ENCODE measurements around the gene SMAD7. TPM values are rescaled to one million over a fixed set of nuclear protein-coding genes. Genes with fewer than 3 reads are reported as not detected.

SMAD7 gene
- total RNA-seq, 1 experiment from 2014 or later, result 8.8 TPM

- peak; percentile 72 for DNase-seq (ENCODE audit: low read depth)
Observed at GRCh38 chr18:48959921-48960920, 9.5 kb upstream of the SMAD7 start.

- no peak for DNase-seq (ENCODE audit: low read depth)
Observed at GRCh38 chr18:48959551-48959920, 8.8 kb upstream of the SMAD7 start.

- no peak for DNase-seq (ENCODE audit: low read depth)
Observed at GRCh38 chr18:48958951-48959350, 8.2 kb upstream of the SMAD7 start.

- no peak for DNase-seq (ENCODE audit: low read depth)
Observed at GRCh38 chr18:48957616-48958015, 6.9 kb upstream of the SMAD7 start.

DNA sequence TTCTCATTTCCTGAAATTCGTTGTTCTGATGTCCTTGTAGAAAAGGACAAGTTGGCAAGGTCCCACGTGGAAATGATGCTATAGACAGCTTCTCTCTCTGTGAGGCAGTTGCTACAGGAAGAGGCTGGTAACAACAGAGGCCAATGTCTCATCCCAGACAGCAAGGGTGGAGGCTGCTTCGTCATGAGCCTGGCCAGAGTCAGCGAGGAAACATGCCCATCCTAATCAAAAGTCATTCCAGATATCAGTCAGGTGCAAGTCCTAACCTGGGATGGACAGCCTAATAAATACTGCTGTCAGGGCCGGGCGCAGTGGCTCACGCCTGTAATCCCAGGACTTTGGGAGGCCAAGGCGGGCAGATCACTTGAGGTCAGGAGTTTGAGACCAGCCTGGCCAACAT is 6.4 kb upstream of the SMAD7 start:
- no peak for DNase-seq (ENCODE audit: low read depth)

DNA sequence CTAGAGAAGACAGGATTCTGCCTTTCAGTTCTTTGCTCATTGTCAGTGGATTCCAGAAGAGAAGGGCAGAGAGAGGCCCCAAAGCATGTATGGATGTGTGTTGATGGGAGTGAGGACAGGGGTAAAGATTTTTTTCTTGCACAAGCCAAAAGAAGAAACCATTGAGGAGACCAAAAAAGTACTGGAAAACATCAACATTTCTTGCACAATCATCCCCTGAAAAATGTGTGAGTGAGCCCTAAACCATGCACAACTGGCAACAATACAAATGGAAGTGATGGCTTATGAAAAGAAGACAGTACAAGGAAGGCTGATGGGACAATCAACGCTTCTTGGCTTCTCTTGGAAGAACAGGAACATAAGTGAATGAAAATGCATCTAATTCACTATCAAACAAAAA is 5.6 kb upstream of the SMAD7 start:
- DNase-seq (ENCODE audit: low read depth), result peak; percentile 50

DNA sequence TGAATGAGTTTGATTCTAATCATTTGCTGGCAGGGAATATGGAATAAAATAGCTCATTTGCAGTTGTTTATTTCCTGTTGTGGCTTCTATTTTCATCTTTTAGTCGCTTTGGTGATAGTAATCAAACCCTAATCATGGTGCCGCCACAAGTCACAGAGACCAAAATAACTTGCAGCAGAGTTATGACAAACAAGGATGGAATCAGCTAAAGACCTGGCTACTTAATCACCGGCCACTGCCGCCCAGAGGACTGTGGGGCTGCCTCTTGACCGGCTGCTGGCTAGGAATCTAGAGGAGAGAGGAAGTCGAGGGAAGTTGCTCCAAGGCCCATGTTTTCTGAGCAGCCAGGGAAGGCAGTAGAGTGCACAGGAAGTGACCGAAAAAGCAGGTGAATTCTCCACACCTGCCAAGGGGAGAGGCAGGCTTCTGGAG is 5.1 kb upstream of the SMAD7 start:
- peak; percentile 84 for DNase-seq (ENCODE audit: low read depth)

DNA sequence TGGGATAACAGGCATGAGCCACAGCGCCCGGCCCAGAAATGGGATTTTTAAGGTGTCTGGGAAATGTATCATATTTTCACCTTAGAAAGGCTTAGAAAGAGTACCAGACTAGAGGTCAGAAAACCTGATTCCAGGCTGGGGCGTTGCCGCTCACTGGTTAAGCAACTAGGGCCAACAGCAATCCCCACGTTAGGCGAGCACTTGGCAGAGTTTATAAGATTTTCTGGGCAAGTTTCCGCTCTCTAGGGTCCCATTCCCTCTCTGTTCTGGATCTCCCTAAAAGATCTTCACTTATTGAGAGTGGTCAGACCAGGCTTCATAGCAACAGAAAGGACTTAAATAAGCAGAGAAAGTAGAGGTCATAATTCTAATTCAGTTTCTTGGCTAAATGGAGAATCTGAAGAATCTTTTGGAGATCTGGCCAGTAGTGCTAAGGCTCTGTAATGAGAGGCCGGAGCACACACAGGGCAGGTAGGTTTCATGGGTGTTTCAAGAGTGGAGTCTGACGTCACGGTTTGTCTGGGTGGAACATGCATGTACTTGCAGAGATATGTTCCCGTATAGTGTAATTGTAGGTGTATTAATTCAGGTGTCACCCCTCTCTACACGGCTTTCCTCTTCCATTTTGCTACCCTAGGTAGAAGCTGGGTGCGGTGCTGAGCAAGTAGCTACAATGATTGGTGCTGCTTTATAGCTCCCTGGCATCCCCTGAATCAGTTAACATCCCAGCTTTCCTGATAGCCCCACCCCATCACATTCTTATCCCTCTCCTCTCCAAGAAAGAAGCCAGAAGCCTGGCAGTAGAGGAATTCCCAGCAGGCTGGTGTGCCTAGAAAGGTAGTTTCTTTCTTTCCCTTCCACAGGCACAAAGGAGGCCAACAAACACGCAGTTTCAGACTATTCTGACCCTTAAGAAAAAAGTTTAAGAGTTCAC is 4.4 kb upstream of the SMAD7 start:
- DNase-seq (ENCODE audit: low read depth), result no peak

- no peak for DNase-seq (ENCODE audit: low read depth)
Observed at GRCh38 chr18:48953104-48953706, 2.4 kb upstream of the SMAD7 start.

DNA sequence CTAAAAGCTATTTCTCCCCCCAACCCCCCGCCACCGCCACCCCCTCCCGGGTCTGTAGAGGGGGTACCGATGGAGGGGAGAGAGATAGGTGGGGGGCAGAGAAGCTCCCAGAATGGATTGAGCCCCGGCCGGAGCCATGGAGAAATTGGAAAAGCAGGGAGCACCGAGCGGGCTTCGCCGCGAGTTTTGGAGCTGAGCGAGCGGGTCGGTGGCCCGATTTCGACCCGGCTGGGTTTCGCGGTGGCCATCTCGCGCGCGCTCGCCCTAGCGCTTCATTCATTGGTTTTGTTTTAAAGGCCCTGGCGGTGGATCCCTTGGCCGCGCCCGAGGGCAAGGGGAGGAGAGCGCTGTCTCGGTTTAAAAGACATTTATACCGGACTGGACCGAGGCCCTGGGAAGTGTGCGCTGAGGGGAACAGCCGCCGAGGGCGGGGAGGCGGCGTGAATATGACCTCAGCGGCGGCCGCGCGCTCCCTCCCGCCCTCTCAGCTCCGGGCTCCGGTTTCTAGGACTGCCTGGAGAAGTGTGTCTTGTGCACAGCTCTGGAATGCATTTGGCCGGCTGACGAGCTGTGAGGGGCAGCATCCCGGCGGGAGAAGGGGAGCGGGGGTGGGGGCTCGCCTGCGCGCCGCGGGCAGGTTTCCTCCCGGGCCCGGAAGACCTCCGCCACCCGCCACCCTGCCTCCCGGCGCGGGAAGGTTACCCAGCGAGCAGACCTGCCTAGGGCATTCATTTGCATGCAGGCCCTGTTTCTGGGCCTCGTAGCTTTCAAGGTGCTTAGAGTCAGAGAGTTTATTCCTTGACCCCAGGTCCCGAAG is 1.7 kb upstream of the SMAD7 start:
- DNase-seq (ENCODE audit: low read depth), result peak; percentile 84

DNA sequence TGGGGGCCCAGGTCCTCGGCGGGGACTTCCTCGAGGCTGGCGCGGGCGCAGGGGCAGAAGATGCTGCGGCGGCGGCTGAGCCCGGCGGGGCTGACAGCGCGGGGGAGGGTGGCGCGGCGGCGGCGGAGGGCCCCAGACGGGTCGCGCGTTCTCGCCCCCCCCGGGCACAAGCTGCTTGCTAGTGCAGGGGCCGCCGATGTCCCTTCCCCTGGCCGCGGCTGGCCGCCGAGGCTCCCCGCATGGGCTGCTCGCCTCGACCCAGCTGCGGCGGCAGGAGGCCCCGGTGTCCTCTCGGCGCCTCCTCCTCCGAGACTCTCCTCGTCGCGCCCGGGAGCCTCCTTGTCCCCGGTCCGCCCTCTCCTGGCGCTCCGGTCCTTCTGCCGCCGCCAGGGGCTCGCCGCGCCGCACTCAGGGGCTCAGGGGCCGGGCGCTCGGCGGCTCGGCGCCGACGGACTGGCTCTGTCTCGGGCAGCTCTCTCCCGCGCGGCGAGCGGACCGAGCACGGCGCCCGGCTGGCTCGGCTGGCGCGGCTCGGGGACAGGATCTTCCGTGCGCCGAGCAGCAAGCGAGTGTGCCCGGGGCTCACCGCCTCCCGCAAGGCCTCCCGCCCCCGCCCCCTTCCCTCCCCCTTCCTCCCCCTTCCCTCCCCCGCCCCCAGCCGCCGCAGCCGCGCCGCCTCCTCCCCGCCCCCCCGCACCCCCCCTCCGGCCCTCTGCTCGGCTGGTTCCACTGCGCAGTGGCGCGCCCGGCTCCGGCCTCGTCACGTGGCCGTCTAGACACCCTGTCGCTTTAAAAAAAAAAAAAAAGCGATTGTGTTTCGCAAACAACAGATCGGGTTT is 902 bp upstream of the SMAD7 start:
- DNase-seq (ENCODE audit: low read depth), result peak; percentile 88

DNA sequence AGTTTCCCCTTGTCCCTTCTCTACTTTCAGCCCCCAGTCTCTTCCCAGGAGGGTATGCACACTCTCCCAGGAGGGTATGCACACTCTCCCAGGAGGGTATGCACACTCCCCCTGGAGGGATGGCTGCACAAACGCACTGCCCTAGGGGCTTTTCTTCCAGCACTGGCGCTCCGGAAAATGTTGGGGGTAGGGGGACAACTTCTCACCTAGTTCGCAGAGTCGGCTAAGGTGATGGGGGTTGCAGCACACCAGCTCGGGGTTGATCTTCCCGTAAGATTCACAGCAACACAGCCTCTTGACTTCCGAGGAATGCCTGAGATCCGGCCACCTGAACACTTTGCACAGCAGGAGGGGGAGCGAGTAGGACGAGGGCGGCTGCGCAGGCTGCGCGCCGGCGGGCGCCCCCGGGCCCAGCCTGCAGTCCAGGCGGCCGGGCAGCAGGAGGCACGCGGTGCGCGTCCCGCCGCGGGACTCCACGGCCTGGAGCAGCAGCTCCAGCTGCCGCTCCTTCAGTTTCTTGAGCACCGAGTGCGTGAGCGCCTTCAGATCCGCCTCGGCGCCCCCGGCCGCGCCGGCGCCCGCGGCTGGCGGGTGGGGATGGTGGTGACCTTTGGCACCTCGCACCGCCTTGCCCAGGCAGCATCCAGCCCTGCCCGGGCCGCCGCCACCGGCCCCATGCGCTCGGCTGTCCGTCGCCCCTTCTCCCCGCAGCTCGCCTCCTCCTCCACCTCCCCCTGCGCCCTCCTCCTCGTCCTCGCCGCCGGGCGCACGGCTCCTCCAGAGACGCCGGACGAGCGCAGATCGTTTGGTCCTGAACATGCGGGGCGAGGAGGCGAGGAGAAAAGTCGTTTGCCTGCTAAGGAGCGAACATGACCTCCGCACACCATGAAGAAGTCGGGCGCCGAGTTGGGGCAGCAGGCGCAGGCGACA is 894 bp downstream of the SMAD7 start:
- DNase-seq (ENCODE audit: low read depth), result peak; percentile 55

DNA sequence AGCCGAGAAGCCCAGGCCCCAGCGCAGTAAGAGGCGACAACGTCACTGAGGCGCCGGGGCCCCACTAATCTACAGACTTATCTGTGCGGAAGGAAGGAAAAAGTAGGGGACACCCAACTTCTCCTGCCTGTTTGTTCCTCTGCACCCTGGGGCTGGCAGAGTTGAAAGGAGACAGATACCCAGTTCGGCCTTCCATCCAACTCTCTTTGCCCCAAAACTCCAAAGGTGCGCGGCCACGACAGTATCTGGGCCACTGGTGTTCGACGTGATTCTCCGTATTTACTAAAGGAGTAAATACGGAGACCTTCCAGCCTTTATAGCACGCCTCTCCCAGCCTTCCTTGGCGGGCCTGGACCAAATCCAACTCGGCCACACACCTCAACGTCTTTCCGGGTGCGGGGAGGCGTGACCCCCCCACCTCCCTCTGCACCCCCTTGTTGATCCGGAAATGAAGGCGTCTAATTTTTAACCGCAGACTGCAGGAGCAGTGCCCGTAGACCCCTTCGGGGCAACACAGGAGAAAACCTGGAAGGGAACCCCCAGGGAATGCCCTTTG is 1.6 kb downstream of the SMAD7 start:
- DNase-seq (ENCODE audit: low read depth), result peak; percentile 57

DNA sequence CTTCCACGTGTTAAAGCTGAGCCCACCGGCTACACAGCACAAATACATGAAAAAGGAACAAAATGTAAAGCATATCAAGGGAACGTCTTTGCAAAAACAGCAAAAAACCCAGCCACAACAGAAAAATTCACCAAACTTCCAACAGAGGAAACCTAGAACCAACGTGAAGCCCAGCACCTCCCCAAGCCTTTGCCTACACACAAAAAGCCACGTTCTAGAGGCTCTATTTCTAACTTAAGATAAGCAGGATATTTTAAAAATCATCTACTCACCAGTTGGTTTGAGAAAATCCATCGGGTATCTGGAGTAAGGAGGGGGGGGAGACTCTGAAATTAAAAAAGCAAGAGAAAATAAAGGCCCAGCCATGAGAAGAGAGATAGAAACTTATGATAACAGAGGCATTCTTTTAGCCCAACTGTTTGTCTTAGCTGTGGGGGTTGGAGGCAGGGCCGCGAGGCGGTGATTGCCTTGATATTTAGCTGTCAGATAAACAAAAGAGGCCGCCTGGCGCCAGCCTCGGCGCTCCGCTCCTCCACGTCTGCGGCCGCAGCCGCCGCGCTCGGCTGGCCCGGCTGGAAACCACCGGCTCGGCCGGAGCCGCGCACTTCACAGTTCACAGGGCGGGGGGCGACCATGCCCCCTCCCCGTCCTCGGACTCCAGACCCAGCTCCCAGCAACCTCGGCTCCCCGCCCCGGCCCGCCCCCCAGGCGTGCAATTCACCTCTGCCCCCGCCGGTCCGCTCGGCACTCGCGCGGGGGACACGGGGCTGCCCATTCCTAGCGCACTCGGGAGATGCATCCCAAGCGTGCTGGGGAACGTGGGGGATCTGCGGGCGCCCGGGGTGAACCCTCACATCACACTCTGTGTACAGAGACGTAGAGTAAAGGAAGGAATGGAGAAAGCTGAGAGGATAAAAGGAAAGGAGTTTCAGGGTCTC is 2.4 kb downstream of the SMAD7 start:
- DNase-seq (ENCODE audit: low read depth), result peak; percentile 80

GRCh38 chr18:48947560-48947959 is 3.2 kb downstream of the SMAD7 start:
- DNase-seq (ENCODE audit: low read depth), result peak; percentile 56

- no peak for DNase-seq (ENCODE audit: low read depth)
Observed at GRCh38 chr18:48947092-48947491, 3.7 kb downstream of the SMAD7 start.

DNA sequence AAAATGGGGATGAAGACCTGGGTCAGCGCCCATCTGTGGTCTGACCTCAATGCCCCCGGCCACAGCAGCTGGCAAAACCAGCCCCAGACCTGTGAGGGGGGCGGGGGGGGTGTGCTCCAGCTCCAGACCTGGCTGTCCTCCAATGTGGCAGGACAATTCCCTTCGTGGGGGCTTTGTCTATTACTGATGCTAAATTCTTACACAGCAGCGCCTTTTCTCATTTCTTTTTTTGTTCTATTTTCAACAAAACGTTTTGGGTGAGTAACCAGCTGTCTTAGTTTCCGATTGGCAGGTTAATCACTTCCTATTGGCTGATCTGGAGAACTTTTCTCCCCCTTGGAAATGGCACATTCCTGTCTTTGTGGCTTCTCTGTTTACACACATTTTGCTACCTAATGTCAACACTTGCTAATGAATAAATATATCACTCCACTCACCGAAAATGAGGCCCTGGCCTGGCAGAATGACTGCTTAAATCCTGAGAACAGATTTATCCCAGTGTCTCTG is 4.4 kb downstream of the SMAD7 start:
- DNase-seq (ENCODE audit: low read depth), result peak; percentile 81

- DNase-seq (ENCODE audit: low read depth), result no peak
Observed at GRCh38 chr18:48945953-48946217, 4.9 kb downstream of the SMAD7 start.

Measured in RPMI7951 (cell line).